ENCODE data around the gene GDF9.

GDF9 gene

DNA sequence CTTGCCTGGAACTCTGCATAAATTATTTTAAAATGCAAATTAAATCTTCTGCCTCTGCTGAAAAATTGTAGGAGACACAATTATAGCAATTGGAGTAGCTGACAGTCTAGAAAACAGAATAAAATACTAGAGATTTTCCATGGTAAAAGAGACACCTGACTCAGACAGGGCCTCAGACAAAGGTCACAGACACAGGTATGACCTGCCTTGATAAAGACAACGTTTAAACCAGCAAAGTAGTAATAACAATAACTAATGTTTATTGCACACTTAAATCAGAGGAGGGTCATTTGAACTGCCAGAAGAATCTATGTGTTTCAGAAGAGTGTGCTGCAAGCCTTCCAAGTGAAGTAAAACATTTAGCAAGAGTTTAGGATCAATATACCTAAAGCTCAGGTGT lies 49.3 kb downstream of the GDF9 start:
- DNase-seq (ENCODE audit: low read depth in 2 of 2): no peak

DNA sequence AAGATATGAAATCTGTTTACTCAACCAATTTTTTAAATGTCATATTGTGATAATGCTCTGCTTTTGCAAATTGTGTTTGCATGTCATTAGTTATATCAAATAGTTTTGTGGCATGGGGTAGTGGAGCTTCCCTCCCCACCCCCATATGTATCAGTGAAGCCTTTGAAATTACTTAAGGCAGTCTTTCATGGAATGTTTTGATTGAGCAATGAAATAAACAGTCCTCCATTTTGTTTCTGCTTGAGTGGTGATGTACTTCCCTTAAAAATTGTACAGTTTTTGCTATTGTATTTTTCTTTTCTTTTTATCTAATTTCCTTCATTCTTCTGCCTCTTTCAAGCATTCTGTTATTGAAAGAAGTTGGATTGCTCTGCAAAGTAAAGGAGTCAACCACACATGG lies 49.7 kb downstream of the GDF9 start:
- no peak for DNase-seq (ENCODE audit: low read depth in 2 of 2)

DNA sequence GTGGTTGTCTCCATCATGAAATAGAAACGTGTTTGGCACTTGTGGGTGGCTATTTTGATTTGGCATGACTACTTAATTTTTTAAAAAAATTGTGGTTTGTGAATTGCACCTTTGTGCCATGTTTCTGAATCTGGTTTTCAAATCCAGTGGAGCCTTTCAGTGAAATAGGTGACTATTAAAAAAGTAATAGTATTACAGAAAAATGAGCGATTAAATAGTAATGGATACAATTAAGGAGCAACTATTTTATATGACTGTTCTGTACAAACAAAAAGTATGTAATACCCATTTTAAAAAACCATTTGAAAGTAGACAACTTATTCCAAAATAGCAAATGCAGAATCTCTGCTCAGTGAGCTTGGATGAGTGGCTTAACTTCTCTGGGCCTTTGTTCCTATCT lies 50.2 kb downstream of the GDF9 start:
- no peak for DNase-seq (ENCODE audit: low read depth in 2 of 2)

DNA sequence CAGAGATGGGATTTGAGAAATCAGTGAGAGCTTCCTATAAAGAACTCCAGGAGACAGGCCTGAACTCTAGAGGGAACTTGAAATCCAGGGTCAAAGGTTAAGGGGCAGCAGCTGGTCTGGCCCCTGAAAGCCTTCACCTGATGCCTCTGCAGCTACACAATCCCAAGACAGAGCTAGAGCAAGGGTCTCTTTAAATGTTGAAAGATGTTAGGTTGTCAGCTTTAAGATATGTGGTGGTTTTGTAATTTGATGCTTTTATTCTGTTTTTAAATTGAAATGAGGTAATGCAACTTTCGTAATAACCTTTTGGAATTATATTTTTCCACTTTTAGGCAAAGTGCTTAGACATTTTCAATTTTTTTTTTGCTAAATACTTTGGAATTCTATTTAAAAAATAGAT lies 50.8 kb downstream of the GDF9 start:
- no peak for DNase-seq (ENCODE audit: low read depth in 2 of 2)

DNA sequence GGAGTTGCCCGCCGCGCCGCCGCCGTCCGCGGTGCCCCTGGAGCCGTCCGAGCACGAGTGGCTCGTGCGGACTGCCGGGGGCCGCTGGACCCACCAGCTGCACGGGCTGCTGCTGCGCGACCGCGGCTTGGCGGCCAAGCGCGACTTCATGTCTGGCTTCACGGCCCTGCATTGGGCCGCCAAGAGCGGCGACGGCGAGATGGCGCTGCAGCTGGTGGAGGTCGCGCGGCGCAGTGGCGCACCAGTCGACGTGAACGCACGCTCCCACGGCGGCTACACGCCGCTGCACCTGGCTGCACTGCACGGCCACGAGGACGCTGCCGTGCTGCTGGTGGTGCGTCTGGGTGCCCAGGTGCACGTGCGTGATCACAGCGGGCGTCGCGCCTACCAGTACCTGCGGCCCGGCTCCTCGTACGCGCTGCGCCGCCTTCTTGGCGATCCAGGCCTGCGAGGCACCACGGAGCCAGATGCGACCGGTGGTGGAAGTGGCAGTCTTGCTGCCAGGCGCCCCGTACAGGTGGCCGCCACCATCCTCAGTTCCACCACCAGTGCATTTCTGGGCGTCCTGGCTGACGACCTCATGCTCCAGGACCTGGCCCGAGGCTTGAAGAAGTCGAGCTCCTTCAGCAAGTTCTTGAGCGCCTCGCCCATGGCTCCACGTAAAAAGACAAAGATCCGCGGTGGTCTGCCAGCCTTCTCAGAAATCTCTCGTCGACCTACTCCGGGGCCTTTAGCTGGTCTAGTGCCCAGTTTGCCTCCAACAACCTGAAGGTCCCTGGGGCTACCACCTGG lies 51.6 kb downstream of the GDF9 start:
- no peak for DNase-seq (ENCODE audit: low read depth in 2 of 2)

DNA sequence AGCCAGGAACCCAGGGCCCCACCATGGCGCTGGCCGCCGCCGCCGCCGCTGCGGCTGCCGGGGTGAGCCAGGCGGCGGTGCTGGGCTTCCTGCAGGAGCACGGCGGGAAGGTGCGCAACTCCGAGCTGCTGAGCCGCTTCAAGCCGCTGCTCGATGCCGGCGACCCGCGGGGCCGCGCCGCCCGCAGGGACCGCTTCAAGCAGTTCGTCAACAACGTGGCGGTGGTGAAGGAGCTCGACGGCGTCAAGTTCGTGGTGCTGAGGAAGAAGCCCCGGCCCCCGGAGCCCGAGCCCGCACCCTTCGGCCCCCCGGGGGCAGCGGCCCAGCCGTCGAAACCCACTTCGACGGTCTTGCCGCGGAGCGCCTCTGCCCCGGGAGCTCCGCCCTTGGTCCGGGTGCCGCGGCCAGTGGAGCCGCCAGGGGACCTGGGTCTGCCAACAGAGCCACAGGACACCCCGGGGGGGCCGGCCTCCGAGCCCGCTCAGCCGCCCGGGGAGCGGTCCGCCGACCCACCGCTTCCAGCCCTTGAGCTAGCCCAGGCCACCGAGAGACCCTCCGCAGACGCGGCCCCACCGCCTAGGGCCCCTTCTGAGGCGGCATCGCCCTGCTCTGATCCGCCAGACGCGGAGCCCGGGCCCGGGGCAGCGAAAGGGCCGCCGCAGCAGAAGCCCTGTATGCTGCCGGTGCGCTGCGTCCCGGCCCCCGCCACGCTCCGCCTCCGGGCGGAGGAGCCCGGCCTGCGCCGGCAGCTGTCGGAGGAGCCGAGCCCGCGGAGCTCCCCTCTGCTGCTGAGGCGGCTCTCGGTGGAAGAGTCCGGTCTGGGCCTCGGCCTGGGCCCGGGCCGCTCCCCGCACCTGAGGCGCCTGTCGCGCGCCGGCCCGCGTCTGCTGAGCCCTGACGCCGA lies 52.4 kb downstream of the GDF9 start:
- no peak for DNase-seq (ENCODE audit: low read depth in 2 of 2)

DNA sequence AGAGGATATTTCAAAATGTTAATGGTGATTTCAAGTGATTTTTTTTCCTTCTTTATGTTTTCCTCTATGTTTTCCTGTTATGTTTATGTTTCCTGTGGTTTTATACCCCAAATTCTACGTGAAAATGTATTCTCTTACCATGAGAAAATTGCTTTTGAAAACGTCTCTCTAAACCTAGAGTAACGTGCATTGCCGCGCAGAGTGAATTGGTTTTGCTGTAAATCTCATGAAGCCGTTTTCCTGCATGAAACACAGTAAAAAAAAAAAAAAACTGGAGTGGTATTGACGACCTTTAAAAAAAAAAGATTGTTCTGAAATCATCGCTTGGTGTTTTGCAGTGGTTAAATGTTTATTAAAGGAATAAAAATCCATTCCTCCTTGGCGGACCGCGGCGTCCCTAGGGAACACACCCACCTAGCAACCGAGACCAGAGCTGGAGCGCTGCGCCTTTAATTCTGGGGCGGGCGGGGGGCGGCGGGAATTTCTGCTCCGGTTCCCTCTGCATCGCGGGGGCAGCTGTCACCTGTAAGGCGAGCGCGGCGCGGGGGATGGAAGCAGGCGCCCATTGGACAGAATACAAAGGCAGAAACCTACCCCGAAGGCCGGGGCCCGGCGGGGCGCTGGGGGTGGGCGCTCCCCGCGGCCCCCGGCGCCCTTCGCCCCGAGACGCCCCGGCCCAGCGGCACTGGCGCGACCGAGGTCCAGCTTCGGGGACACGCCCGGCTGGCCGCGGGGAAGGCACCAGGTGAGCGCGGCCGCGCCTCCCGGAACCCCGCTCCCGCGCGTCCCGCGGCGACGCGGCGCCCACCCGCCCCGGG lies 53.3 kb downstream of the GDF9 start, which contains the start of gene SOWAHA:
SOWAHA (plus strand) TSS at position 522 of the 818 bp plus-strand sequence. CDS start 320 bp downstream, outside the sequence.
- DNase-seq (ENCODE audit: low read depth in 2 of 2): no peak

DNA sequence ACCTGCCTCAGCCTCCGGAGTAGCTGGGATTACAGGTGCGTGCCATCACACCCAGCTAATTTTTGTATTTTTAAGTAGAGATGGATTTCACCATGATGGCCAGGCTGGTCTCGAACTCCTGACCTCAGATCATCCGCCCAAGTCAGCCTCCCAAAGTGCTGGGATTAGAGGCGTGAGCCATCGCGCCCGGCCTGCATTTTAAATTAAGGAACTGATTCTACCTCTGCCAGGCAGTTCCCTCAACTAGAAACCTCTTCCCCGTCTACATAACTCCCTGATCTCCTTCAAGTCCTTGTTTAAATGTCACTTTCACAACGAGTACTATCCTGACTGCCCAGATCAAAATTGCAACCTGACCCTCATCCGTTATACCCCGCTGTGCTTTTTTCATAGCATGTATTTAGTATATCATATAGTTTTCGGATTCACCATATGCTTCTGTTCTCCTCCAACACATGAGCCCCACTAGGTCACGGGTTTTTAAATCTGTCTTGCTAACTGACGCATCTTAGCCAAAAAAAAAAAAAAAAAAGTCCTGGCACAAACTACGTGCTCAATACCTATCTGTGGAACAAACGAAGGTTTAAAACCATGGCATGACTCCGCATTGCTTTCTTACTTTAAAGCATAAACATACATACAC lies 54.0 kb downstream of the GDF9 start:
- DNase-seq (ENCODE audit: low read depth in 2 of 2): no peak

Data from stimulated activated CD8-positive, alpha-beta memory T cell treated with anti-CD3 and anti-CD28 coated beads, Interleukin-2, amount 100 ng/mL, for 1 hour (primary cell).